A549 (cell line): ENCODE data around the gene CCDC87.

Source experiments
- CHD2 ChIP-seq: fragments of 150-350 bp; IDR thresholded peaks from 2 replicates; pipeline ENCODE4 v1.6.1; 2014; ENCODE audit warnings: low read length; ENCODE audit not compliant: partially characterized antibody
- CHD4 ChIP-seq: fragments of 200-600 bp; sonication (generic); IDR thresholded peaks from 2 replicates; pipeline ENCODE4 v1.6.1; 2016; ENCODE audit warnings: antibody characterized with exemption, mild to moderate bottlenecking, borderline replicate concordance
- GATA3 ChIP-seq: IDR thresholded peaks from 2 replicates; pipeline ENCODE4 v1.6.1; 2012; ENCODE audit warnings: borderline replicate concordance
- JUN ChIP-seq, 2 experiments: fragments of >200 bp; sonication (Bioruptor Twin); formaldehyde crosslinking; IDR thresholded peaks; 2 replicates in 1 of 2; 3 replicates in 1 of 2; pipeline ENCODE4 v1.6.1; 2016 to 2017
- MAFK ChIP-seq: fragments of 450-650 bp; IDR thresholded peaks from 2 replicates; pipeline ENCODE4 v1.6.1; 2014; ENCODE audit not compliant: partially characterized antibody
- MAZ ChIP-seq: fragments of 150-350 bp; IDR thresholded peaks from 2 replicates; pipeline ENCODE4 v1.6.1; 2014; ENCODE audit warnings: antibody characterized with exemption, low read depth, low read length, borderline replicate concordance
- NR3C1 ChIP-seq: fragments of >200 bp; sonication (Bioruptor Twin); formaldehyde crosslinking; IDR thresholded peaks from 3 replicates; pipeline ENCODE4 v1.6.1; 2017
- PHF8 ChIP-seq: fragments of 200-600 bp; sonication (generic); IDR thresholded peaks from 2 replicates; pipeline ENCODE4 v1.6.1; 2016; ENCODE audit warnings: low read depth, mild to moderate bottlenecking, antibody characterized with exemption, moderate library complexity, borderline replicate concordance
- POLR2A ChIP-seq: IDR thresholded peaks from 2 replicates; pipeline ENCODE4 v1.6.1; 2012; ENCODE audit warnings: mild to moderate bottlenecking, low read length
- RAD21 ChIP-seq, 2 experiments: fragments of >200 bp in 1 of 2; sonication (Bioruptor Twin) in 1 of 2; formaldehyde crosslinking in 1 of 2; IDR thresholded peaks in 1 of 2; conservative IDR thresholded peaks in 1 of 2; 2 replicates in 1 of 2; 3 replicates in 1 of 2; pipeline ENCODE4 v1.6.1; 2012 to 2018; ENCODE audit warnings: inconsistent platforms in 1 of 2
- TFCP2L1 ChIP-seq: fragments of 250-450 bp; sonication (Bioruptor Pico); IDR thresholded peaks from 2 replicates; pipeline ENCODE4 v1.5.0; 2021; ENCODE audit warnings: mild to moderate bottlenecking
- TF ChIP-seq, protein P1 (sequence below): IDR thresholded peaks from 2 replicates; pipeline ENCODE4 v1.6.1; 2012
- TF ChIP-seq, protein P2 (sequence below): fragments of >200 bp; sonication (Bioruptor Twin); formaldehyde crosslinking; IDR thresholded peaks from 3 replicates; pipeline ENCODE4 v1.5.1; 2016

DNA sequence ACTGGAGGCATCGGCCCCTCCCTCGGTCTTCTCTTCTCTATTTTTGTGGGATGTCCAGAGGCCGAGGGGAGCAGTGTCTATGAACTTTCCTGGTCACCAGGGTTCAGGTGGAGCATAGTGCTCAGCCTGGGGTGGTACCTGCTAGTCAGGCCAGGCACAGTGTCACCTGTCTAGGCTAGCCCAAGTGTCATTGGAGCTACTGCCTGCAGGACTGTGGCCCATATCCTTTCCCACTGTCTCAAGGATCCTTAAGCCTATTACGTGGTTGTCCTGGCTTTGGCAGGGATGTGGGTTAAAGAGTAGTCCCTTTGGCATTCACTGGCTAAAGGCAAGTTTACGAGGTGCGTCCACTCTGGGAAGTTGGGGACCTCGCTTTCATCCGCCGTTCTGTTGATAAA, 32.9 kb upstream of the CCDC87 start:
- TF ChIP-seq CHD4 (no peak), RAD21 (conservative IDR thresholded peaks at IDR 0.05 in 1 of 2, IDR thresholded peaks at IDR 0.05 in 1 of 2) (no peak), MAFK (no peak), POLR2A (no peak), GATA3 (no peak), PHF8 (no peak), JUN (IDR thresholded peaks at IDR 0.05) (no peak), CHD2 (no peak), TFCP2L1 (no peak), MAZ (no peak), NR3C1 (no peak)
- TF ChIP-seq, protein P1, sequence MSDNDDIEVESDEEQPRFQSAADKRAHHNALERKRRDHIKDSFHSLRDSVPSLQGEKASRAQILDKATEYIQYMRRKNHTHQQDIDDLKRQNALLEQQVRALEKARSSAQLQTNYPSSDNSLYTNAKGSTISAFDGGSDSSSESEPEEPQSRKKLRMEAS: no peak
- TF ChIP-seq, protein P2, sequence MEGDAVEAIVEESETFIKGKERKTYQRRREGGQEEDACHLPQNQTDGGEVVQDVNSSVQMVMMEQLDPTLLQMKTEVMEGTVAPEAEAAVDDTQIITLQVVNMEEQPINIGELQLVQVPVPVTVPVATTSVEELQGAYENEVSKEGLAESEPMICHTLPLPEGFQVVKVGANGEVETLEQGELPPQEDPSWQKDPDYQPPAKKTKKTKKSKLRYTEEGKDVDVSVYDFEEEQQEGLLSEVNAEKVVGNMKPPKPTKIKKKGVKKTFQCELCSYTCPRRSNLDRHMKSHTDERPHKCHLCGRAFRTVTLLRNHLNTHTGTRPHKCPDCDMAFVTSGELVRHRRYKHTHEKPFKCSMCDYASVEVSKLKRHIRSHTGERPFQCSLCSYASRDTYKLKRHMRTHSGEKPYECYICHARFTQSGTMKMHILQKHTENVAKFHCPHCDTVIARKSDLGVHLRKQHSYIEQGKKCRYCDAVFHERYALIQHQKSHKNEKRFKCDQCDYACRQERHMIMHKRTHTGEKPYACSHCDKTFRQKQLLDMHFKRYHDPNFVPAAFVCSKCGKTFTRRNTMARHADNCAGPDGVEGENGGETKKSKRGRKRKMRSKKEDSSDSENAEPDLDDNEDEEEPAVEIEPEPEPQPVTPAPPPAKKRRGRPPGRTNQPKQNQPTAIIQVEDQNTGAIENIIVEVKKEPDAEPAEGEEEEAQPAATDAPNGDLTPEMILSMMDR: no peak
